GM19023 (cell line): Measurements from ENCODE around the gene C10orf105.

Source experiments
- ATAC-seq: cut with Tn5 transposase; IDR thresholded peaks from one replicate; pipeline ENCODE4 v1.9.1; 2021; ENCODE audit warnings: mild to moderate bottlenecking, moderate library complexity; ENCODE audit not compliant: unreplicated experiment

The C10orf105 gene

DNA sequence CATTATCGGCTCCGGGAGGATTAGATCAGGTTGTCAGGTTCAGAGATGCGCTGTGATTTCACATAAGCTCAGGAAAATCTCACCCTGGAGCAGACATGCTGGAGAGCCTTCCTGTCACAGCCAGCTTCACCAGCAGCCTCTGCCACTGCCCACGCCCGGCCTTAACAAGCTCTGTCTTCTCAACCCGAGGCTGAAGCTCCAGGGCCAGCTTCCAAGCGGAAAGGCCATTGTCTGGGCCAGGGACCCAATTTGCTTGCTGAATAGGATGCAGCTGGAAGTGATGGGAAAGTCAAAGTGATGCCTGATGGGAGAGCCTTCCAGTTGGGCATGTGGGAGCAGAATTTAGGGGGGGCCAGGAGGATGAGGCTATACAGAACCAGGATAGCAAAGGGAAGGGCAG, 36.3 kb downstream of the C10orf105 start:
- ATAC-seq, result no peak

- no peak for ATAC-seq
These were observed 37.6 kb downstream of the C10orf105 start for GRCh38 chr10:71681977-71682376.

DNA sequence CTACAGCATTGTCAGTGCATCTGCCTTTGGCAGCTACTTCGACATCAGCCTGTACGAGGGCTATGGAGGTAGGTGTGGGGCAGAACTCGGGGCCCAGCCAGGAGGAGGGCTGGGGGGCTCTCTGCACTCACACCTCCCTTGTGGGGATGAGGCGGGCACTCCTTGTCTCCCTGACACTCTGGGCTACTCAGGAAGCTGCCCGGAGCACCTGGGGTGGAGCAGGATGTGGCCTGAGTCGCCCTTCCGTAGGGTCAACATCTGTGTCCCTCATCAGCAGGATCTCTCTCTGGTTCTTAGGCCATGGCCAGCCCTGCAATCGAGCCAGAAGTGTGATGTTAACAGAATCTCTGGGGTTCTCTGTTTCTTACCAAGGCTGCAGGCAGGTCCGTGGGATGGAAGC, 40.2 kb downstream of the C10orf105 start:
- no peak for ATAC-seq

- ATAC-seq, result no peak
These were observed 41.3 kb downstream of the C10orf105 start for GRCh38 chr10:71678057-71678805.

DNA sequence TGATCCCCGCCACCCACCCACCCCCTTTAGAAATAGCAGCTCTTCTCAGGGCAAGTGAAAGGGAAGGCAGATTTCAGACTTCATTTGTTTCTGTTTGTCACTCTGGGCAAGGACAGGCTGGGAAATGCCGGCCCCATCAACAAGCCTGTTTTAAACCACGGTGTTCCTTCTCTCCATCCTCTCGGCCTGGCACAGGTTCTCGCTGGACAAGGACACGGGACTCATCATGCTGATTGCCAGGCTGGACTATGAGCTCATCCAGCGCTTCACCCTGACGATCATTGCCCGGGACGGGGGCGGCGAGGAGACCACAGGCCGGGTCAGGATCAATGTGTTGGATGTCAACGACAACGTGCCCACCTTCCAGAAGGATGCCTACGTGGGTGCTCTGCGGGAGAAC, 42.3 kb downstream of the C10orf105 start:
- ATAC-seq, result no peak

- no peak for ATAC-seq
These were observed 44.1 kb downstream of the C10orf105 start for GRCh38 chr10:71675295-71675970.

DNA sequence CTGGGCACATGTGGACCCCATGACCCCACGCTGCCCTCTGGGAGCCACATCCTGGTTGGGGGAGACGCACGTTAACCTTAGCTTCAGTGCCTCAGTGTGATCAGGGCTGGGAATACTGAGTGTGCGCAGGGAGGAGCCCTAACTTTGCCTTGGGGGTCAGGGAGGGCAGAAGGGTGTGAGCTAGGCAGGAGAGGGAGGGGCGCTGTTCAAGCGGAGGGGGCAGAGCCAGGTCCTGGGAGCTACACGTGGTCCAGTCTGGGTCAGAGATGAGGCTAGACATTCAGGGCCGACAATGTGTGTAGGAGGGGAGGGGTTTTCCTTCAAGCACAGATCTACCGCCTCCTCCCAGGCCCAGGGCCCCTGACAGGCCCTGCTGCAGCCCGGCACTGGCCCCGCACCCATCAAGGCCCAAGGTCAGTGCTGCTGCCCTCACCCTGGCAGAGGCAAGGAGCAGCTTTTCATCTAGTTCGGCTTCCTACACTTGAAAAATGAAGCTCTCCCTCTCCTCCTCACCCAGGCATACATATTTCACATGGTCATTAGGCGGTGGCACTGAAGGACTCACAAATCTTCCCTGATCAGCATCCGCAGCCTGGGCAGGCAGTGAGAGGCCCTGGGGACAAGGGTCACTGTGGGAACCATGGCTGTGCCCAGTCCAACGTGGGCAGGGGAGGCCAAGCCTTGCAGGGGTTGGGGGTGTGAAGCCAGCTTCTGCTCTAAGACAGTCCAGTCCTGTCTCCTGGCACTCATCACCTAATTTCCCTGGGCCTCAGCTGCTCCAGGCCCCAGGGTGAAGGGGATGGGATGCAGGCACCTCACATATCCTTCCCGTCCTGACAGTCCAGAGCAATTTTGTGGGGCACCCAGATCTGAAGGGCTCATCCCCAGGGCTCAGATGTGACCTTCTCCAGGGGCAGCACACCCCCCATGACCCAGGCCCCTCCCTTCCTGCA, 47.3 kb downstream of the C10orf105 start:
- no peak for ATAC-seq

DNA sequence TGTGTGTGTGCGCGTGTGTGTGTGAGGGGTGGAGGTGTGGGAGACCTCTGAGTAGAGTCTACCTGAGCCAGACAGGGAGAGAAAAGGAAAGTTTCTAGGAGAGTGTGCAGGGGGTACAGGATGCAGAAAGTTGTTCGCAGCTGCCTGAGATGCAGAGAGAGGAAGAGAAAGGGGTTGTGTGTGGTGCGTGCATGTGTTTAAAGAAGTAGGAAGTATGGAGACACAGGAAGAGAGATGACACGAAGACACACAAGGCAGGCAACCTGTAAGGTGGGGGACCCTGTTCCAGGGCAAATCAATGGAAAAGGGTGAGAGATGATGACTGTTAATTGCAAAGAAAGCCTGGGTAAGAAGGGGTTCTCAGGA, 52.2 kb downstream of the C10orf105 start:
- ATAC-seq, result no peak

DNA sequence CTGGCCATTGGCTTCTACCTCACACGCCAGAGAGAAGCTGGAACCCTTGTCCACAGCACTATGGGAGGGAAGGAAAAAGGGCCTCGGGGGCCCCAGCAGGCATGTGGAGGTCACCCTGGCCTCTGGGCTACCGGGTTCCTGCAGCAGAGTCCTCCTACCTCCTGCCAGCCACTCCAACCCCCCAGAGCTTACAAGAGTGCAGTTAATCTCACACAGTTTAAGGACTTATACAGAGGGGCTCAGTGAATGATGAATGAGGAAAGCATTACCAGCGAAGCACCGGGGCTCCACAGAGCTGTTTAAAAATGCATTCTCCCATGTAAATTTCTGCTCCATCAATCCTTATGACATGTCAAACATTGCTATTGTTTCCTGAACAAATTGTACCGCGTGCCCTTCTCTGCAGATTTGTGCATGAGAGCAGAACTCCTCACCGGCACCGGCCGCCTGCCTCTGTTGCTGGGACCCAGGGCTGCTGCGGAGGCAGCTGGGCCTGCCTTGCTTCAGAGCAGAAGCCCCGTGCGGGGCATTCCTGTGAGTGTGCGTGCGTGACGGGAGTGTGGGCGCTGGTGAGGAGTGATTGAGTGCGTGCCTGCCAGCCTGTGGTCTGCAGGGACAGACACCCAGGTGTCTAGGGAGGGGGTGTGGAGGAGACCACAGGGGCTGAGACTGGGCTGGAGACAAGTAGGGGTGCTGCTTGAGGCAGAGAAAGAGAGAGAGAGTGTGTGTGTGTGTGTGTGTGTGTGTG, 52.8 kb downstream of the C10orf105 start:
- no peak for ATAC-seq

GRCh38 chr10:71665456-71665855, 54.1 kb downstream of the C10orf105 start:
- ATAC-seq, result no peak

DNA sequence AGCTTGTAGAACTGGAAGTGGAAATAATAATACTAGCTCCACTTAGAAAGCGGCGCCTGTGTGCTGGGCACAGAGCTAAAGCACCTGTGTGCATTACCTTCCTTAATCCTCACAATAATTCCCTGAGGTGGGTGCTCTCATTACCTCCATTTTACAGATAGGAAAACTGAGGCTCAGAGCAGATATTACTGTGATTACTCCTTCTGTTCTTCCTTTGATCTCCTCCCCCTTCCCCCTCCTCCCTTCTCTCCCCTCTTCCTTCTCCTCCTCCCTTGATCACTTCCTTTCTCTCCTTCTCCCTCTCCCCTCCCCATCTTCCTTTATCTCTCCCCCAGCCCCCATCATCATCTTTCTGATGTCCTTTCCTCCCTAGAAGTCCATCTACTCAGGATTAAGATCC, 55.0 kb downstream of the C10orf105 start:
- ATAC-seq, result no peak

- no peak for ATAC-seq
These were observed 56.3 kb downstream of the C10orf105 start for GRCh38 chr10:71663311-71663710.

DNA sequence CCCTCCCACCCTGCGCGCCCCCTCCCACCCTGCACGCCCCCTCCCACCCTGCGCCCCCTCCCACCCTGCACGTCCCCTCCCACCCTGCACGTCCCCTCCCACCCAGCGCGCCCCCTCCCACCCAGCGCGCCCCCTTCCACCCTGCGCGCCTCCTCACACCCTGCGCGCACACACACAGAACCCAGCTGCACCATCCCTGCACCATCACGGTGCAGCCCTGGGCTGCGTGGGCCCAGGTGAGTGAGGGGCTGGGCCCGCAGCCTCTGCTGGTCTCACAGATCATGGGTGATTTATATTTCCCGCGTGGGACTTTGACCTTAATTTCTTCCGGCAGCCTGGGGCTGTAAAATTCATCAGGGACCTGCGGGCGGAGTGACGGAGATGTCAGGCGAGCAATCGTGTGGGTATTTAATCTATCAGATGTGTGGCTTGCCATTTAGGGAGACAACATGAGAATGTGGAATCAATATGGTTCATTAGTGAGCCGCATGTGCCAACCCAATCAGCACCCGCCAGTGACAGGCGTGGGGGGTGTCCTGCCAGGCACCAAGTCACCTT, 57.7 kb downstream of the C10orf105 start:
- no peak for ATAC-seq
